Brain microvascular endothelial cell (primary cell): ENCODE measurements around the gene NXPE3.

ENCODE experiments used
- DNase-seq: peaks from one replicate; pipeline ENCODE4 v3.0.0-alpha.2; 2020
- H3K27ac ChIP-seq: fragments of 250-450 bp; sonication (Bioruptor Pico); 2 replicates; pipeline ENCODE4 v1.5.1; 2020; ENCODE audit warnings: mild to moderate bottlenecking, moderate library complexity
- H3K27me3 ChIP-seq: fragments of 250-450 bp; sonication (Bioruptor Pico); replicated peaks from 2 replicates; pipeline ENCODE4 v1.5.1; 2020; ENCODE audit warnings: mild to moderate bottlenecking
- H3K36me3 ChIP-seq: fragments of 250-450 bp; sonication (Bioruptor Pico); replicated peaks from 2 replicates; pipeline ENCODE4 v1.5.1; 2020; ENCODE audit warnings: mild to moderate bottlenecking
- H3K4me3 ChIP-seq: 2 replicates; pipeline ENCODE4 v1.5.1; 2011; ENCODE audit warnings: low read depth, mild to moderate bottlenecking, control low read depth, low read length, moderate library complexity
- CTCF ChIP-seq: IDR thresholded peaks from 2 replicates; pipeline ENCODE4 v1.5.1; 2011; ENCODE audit warnings: low read depth, mild to moderate bottlenecking, moderate library complexity, low read length, control low read depth, inconsistent platforms; ENCODE audit errors: missing control alignments
- in situ Hi-C: cut with HindIII; loops from 2 replicates; pipeline ENCODE4 v1.10.0; 2017; ENCODE audit warnings: low sequenced_read_pairs, low pct_ligation_motif_present

The NXPE3 gene

GRCh38 chr3:101848754-101849713 lies 70.0 kb downstream of the NXPE3 start, which contains the start of gene NFKBIZ:
Gene NFKBIZ, plus strand, starts transcription at chr3:101849514. Its CDS starts 115 bp downstream, at chr3:101849629.
- H3K4me3 ChIP-seq, result peak within 1 kb of the TSS; percentile 74
- TF ChIP-seq CTCF, result no peak
- DNase-seq, result peak; percentile 95
- in situ Hi-C loops, result no loop called here
- H3K27ac ChIP-seq, result peak within 1 kb of the TSS; percentile 93
- H3K27me3 ChIP-seq, result no peaks in the 10 kb centered on the region
- H3K36me3 ChIP-seq, result peaks cover 32% of the 10 kb centered on the region

GRCh38 chr3:101849714-101850245 lies 70.8 kb downstream of the NXPE3 start:
- peaks cover 40% of the 10 kb centered on the region for H3K36me3 ChIP-seq
- peak overlapping the region; percentile 74 for H3K4me3 ChIP-seq
- H3K27me3 ChIP-seq, result no peaks in the 10 kb centered on the region
- peak overlapping the region; percentile 93 for H3K27ac ChIP-seq
- no peak for DNase-seq
- TF ChIP-seq CTCF, result no peak
- in situ Hi-C loops, result loop anchor here (25.0 kb wide), 1 partner anchor 238 kb away; no protein-coding TSS in a partner anchor

GRCh38 chr3:101850246-101851051 lies 71.4 kb downstream of the NXPE3 start:
- Histone ChIP-seq H3K36me3 (peaks cover 46% of the 10 kb centered on the region), H3K27ac (peak overlapping the region; percentile 93), H3K4me3 (peak overlapping the region; percentile 74), H3K27me3 (no peaks in the 10 kb centered on the region)
- DNase-seq, result peak; percentile 61
- no peak for TF ChIP-seq CTCF
- in situ Hi-C loops, result loop anchor here (25.0 kb wide), 1 partner anchor 237 kb away; no protein-coding TSS in a partner anchor

GRCh38 chr3:101851072-101851770 lies 72.2 kb downstream of the NXPE3 start:
- DNase-seq, result no peak
- Histone ChIP-seq H3K27ac (peak overlapping the region; percentile 93), H3K4me3 (peak overlapping the region; percentile 74), H3K36me3 (peaks cover 54% of the 10 kb centered on the region), H3K27me3 (no peaks in the 10 kb centered on the region)
- no peak for TF ChIP-seq CTCF
- in situ Hi-C loops, result loop anchor here (25.0 kb wide), 1 partner anchor 236 kb away; no protein-coding TSS in a partner anchor
